Uterus (tissue), 4 donors: Measurements from ENCODE around the gene RASAL1. TPM values are rescaled to one million over a fixed set of nuclear protein-coding genes. Genes with fewer than 3 reads are reported as not detected.

Experiments used
- DNase-seq, 2 donors: peaks; one replicate each; pipeline ENCODE4 v3.0.0-alpha.2; 2019 to 2020
- H3K27ac ChIP-seq, 2 donors: fragments of 200-600 bp; sonication (generic); 1 replicate in 1 of 2; 2 replicates in 1 of 2; pipeline ENCODE4 v1.5.1; 2016 to 2018
- H3K27me3 ChIP-seq, 2 donors: fragments of 200-600 bp; sonication (generic); one replicate each; pipeline ENCODE4 v1.5.1; 2018 to 2019; ENCODE audit warnings: control low read depth in 1 of 2
- H3K36me3 ChIP-seq, 2 donors: fragments of 200-600 bp; sonication (generic); one replicate each; pipeline ENCODE4 v1.5.1; 2019; ENCODE audit warnings: control low read depth in 1 of 2
- H3K4me1 ChIP-seq, 2 donors: fragments of 200-600 bp; sonication (generic); one replicate each; pipeline ENCODE4 v1.5.1; 2018 to 2019; ENCODE audit warnings: control low read depth in 1 of 2
- H3K4me3 ChIP-seq, 2 donors: fragments of 200-600 bp; sonication (generic); 1 replicate in 1 of 2; 2 replicates in 1 of 2; pipeline ENCODE4 v1.5.1; 2018 to 2019; ENCODE audit warnings: mild to moderate bottlenecking in 1 of 2
- H3K9me3 ChIP-seq, 2 donors: fragments of 200-600 bp; sonication (generic); one replicate each; pipeline ENCODE4 v1.5.1; 2019; ENCODE audit warnings: control low read depth in 1 of 2
- CTCF ChIP-seq, 4 experiments: fragments of 200-600 bp in 2 of 4; fragments of 450-650 bp in 2 of 4; sonication (generic) in 2 of 4; IDR thresholded peaks; one replicate each; pipeline ENCODE4 v1.5.1; 2016 to 2019; ENCODE audit warnings: antibody characterized with exemption in 4 of 4, mild to moderate bottlenecking in 2 of 4, moderate library complexity in 1 of 4
- POLR2A ChIP-seq, 2 donors: fragments of 450-650 bp; IDR thresholded peaks; one replicate each; pipeline ENCODE4 v1.6.1; 2016; ENCODE audit warnings: antibody characterized with exemption in 2 of 2, mild to moderate bottlenecking in 1 of 2, moderate library complexity in 1 of 2
- intact Hi-C: fragments of 100-400 bp; cut with DNase I; formaldehyde crosslinking; loops from one replicate; pipeline ENCODE4 v1.15.1; 2023; ENCODE audit warnings: low total_unique reads
- total RNA-seq, 4 donors: library from RNA; depleted of rRNA in 3 of 4; stranded (reverse); fragments of >200 nt in 3 of 4; gene quantifications; one replicate each; pipeline versions ENCODE4 v1.1.0 to v1.2.4, GENCODE V29; 2014 to 2023
- donor health status: DM: yes; HTN: yes; CAD: no.

Gene RASAL1
- total RNA-seq, 4 donors from 2014 or later = 6.8 TPM; not detected in 3

- no peaks in the 10 kb centered on the region for H3K9me3 ChIP-seq
- no peaks in the 10 kb centered on the region for H3K36me3 ChIP-seq
- intact Hi-C loops = no loop called here
- no peak overlapping the region for H3K4me3 ChIP-seq
- no peak for DNase-seq
- TF ChIP-seq POLR2A (IDR thresholded peaks at IDR 0.05) (no peak), CTCF (IDR thresholded peaks at IDR 0.05) (no peak)
- H3K27me3 ChIP-seq = no peaks in the 10 kb centered on the region
- no peak overlapping the region for H3K27ac ChIP-seq
- no peaks in the 10 kb centered on the region for H3K4me1 ChIP-seq
Observed at GRCh38 chr12:113062502-113063395, 72.8 kb downstream of the RASAL1 start.

- peaks cover 0 to 11% of the 10 kb centered on the region in 2 donors for H3K4me1 ChIP-seq
- H3K27me3 ChIP-seq = no peaks in the 10 kb centered on the region
- H3K27ac ChIP-seq = no peak overlapping the region
- no peak for TF ChIP-seq CTCF (IDR thresholded peaks at IDR 0.05)
- TF ChIP-seq POLR2A (IDR thresholded peaks at IDR 0.05) = no peak
- intact Hi-C loops = no loop called here
- H3K9me3 ChIP-seq = no peaks in the 10 kb centered on the region
- no peaks in the 10 kb centered on the region for H3K36me3 ChIP-seq
- H3K4me3 ChIP-seq = no peak overlapping the region
- no peak for DNase-seq
Observed at GRCh38 chr12:113061061-113061694, 74.4 kb downstream of the RASAL1 start.

- Histone ChIP-seq H3K4me3 (no peak overlapping the region), H3K27ac (no peak overlapping the region), H3K9me3 (no peaks in the 10 kb centered on the region), H3K36me3 (no peaks in the 10 kb centered on the region), H3K27me3 (no peaks in the 10 kb centered on the region), H3K4me1 (peaks cover 0 to 11% of the 10 kb centered on the region in 2 donors)
- DNase-seq = no peak
- intact Hi-C loops = no loop called here
- TF ChIP-seq CTCF (IDR thresholded peaks at IDR 0.05) (no peak), POLR2A (IDR thresholded peaks at IDR 0.05) (no peak)
Observed at GRCh38 chr12:113060336-113060960, 75.1 kb downstream of the RASAL1 start.

GRCh38 chr12:113059071-113059595, 76.4 kb downstream of the RASAL1 start:
- Histone ChIP-seq H3K36me3 (no peaks in the 10 kb centered on the region), H3K9me3 (no peaks in the 10 kb centered on the region), H3K27me3 (no peaks in the 10 kb centered on the region), H3K27ac (no peak overlapping the region), H3K4me3 (no peak overlapping the region), H3K4me1 (peaks cover 0 to 11% of the 10 kb centered on the region in 2 donors)
- TF ChIP-seq CTCF (IDR thresholded peaks at IDR 0.05) = no peak
- TF ChIP-seq POLR2A (IDR thresholded peaks at IDR 0.05) = no peak
- intact Hi-C loops = no loop called here
- no peak for DNase-seq
